HepG2 (cell line): ENCODE measurements around the gene PRKACG. TPM values are rescaled to one million over a fixed set of nuclear protein-coding genes. Genes with fewer than 3 reads are reported as not detected.

ENCODE experiments used
- ATAC-seq: fragments of 200-7000 bp; cut with Tn5 transposase; 3 replicates; pipeline ENCODE4 v1.9.1; 2020; ENCODE audit warnings: mild to moderate bottlenecking, moderate library complexity
- BruUV-seq: library from RNA; stranded (reverse); fragments of 400-500 nt; replicated peaks from 2 replicates; lab custom pipeline; 2021; lab: Mats Ljungman, UMichigan
- CTCF ChIA-PET: fragments of 300-600 bp; formaldehyde crosslinking; extraction: SDS; loops from one replicate; lab custom pipeline; 2021; ENCODE audit warnings: low total read pairs, inconsistent platforms, low intra/inter-chr PET ratio; lab: Yijun Ruan, JAX
- POLR2A ChIA-PET: fragments of 350-600 bp; sonication (Branson Sonifier 250); formaldehyde crosslinking; loops from one replicate; lab custom pipeline; 2020; ENCODE audit warnings: antibody characterized with exemption, inconsistent platforms; lab: Yijun Ruan, JAX
- DNase-seq: peaks from one replicate; pipeline ENCODE4 v3.0.0-alpha.2; 2015; ENCODE audit warnings: low spot score
- FAIRE-seq: peaks from 3 replicates; lab custom pipeline; 2011; peaks lifted over from hg19 to GRCh38; lab: Jason Lieb, UNC
- H2AFZ ChIP-seq: one replicate; pipeline ENCODE4 v1.6.1; 2011; ENCODE audit warnings: low read length, inconsistent platforms
- H3K27ac ChIP-seq: fragments of 300-600 bp; 3 replicates; pipeline ENCODE4 v1.8.0; 2011; ENCODE audit warnings: mixed run types, mild to moderate bottlenecking, mixed read lengths, low read length, inconsistent platforms; ENCODE audit not compliant: insufficient read depth; ENCODE audit errors: extremely low read length
- H3K27me3 ChIP-seq, 2 experiments: fragments of 200-600 bp in 1 of 2; 2 replicates in 1 of 2; 3 replicates in 1 of 2; pipeline versions ENCODE4 v1.6.0 to v1.8.0; 2011; ENCODE audit warnings: low read length in 2 of 2, mild to moderate bottlenecking in 2 of 2, moderate library complexity in 2 of 2, inconsistent platforms in 1 of 2; ENCODE audit not compliant: insufficient read depth in 2 of 2, control insufficient read depth in 1 of 2
- H3K36me3 ChIP-seq, 2 experiments: fragments of 200-600 bp in 1 of 2; replicated peaks in 1 of 2; 2 replicates in 1 of 2; 3 replicates in 1 of 2; pipeline versions ENCODE4 v1.5.1 to v1.8.0; 2011; ENCODE audit warnings: low read length in 2 of 2, inconsistent platforms in 1 of 2; ENCODE audit not compliant: insufficient read depth in 2 of 2, control insufficient read depth in 1 of 2
- H3K4me1 ChIP-seq: 2 replicates; pipeline ENCODE4 v1.5.1; 2012; ENCODE audit warnings: low read length, inconsistent platforms; ENCODE audit not compliant: insufficient read depth
- H3K4me2 ChIP-seq: 2 replicates; pipeline ENCODE4 v1.6.0; 2011; ENCODE audit warnings: low read depth, low read length, inconsistent platforms
- H3K4me3 ChIP-seq, 3 experiments: fragments of 200-600 bp in 1 of 3; sonication (generic), shearing (Covaris generic) in 1 of 3; replicated peaks in 1 of 3; 2 replicates each; pipeline ENCODE4 v1.5.1; 2011 to 2016; ENCODE audit warnings: low read length in 3 of 3, inconsistent platforms in 2 of 3, low read depth in 2 of 3, mild to moderate bottlenecking in 2 of 3, control low read depth in 1 of 3, mixed read lengths in 1 of 3; ENCODE audit not compliant: insufficient read depth in 1 of 3
- H3K79me2 ChIP-seq: one replicate; pipeline ENCODE4 v1.6.1; 2011; ENCODE audit warnings: low read length, inconsistent platforms; ENCODE audit not compliant: insufficient read depth
- H3K9ac ChIP-seq: 2 replicates; pipeline ENCODE4 v1.6.0; 2011; ENCODE audit warnings: mild to moderate bottlenecking, low read depth, low read length, inconsistent platforms; ENCODE audit not compliant: insufficient read depth
- H3K9me3 ChIP-seq: 2 replicates; pipeline ENCODE4 v1.5.1; 2012; ENCODE audit warnings: mild to moderate bottlenecking, low read length
- H4K20me1 ChIP-seq: 2 replicates; pipeline ENCODE4 v1.6.0; 2011; ENCODE audit warnings: inconsistent platforms, mild to moderate bottlenecking, low read length, moderate library complexity; ENCODE audit not compliant: insufficient read depth
- CREM ChIP-seq, 2 experiments: sonication (generic) in 1 of 2; formaldehyde crosslinking in 1 of 2; IDR thresholded peaks; 2 replicates each; pipeline versions ENCODE4 v1.4.0 to v1.6.1; 2016 to 2020; ENCODE audit warnings: antibody characterized with exemption in 1 of 2, mild to moderate bottlenecking in 1 of 2, missing genetic modification reagents in 1 of 2
- KDM5B ChIP-seq: sonication (generic); formaldehyde crosslinking; IDR thresholded peaks from 2 replicates; pipeline ENCODE4 v1.4.0; 2020; ENCODE audit warnings: missing genetic modification reagents, mild to moderate bottlenecking, borderline replicate concordance
- MZF1 ChIP-seq: sonication (generic); formaldehyde crosslinking; IDR thresholded peaks from 2 replicates; pipeline ENCODE4 v1.8.1; 2023; ENCODE audit warnings: mild to moderate bottlenecking, missing genetic modification reagents, borderline replicate concordance
- PTBP1 ChIP-seq: fragments of 200-400 bp; formaldehyde crosslinking; IDR thresholded peaks from 2 replicates; pipeline ENCODE4 v1.6.1; 2018; ENCODE audit warnings: low read length, low read depth; ENCODE audit not compliant: poor library complexity, severe bottlenecking
- SP5 ChIP-seq: IDR thresholded peaks from 2 replicates; pipeline ENCODE4 v1.6.1; 2016; ENCODE audit warnings: low read depth, borderline replicate concordance
- TAF15 ChIP-seq: fragments of 200-400 bp; formaldehyde crosslinking; IDR thresholded peaks from one replicate; pipeline ENCODE4 v1.6.1; 2018; ENCODE audit warnings: mild to moderate bottlenecking, low read depth, low read length; ENCODE audit not compliant: poor library complexity, severe bottlenecking
- ZNF605 ChIP-seq: sonication (generic); formaldehyde crosslinking; IDR thresholded peaks from 2 replicates; pipeline ENCODE4 v1.8.0; 2022; ENCODE audit warnings: mild to moderate bottlenecking, missing genetic modification reagents
- ZNF704 ChIP-seq: sonication (generic); formaldehyde crosslinking; IDR thresholded peaks from 2 replicates; pipeline ENCODE4 v1.8.1; 2023; ENCODE audit warnings: mild to moderate bottlenecking, inconsistent platforms, moderate library complexity, missing genetic modification reagents, borderline replicate concordance
- in situ Hi-C: cut with HindIII; loops from 2 replicates; pipeline ENCODE4 v1.10.0; 2017; ENCODE audit warnings: low pct_unique_long_range_greater_than_20kb; ENCODE audit not compliant: extremely low pct_ligation_motif_present
- intact Hi-C: fragments of 100-400 bp; cut with micrococcal nuclease; formaldehyde crosslinking; loops from one replicate; pipeline ENCODE4 v1.10.0; 2022; ENCODE audit not compliant: unreplicated experiment
- polyA plus RNA-seq, 8 experiments: library from polyadenylated mRNA; depleted of rRNA in 3 of 8; stranded (reverse) in 7 of 8; unstranded in 1 of 8; fragments of >200 nt; fragmentation: Illumina TruSeq in 4 of 8; extraction: Trizol in 4 of 8; gene quantifications; 2 replicates each; pipeline versions ENCODE4 v1.2.1 to v1.2.3, GENCODE V29; 2011 to 2016; ENCODE audit warnings: low read depth in 4 of 8, missing spikeins in 1 of 8, mixed read lengths in 1 of 8; ENCODE audit not compliant: insufficient read depth in 1 of 8
- total RNA-seq, 5 experiments: library from RNA; depleted of rRNA; stranded (reverse); fragments of >200 nt; fragmentation: Illumina TruSeq; extraction: Trizol; gene quantifications; 2 replicates each; pipeline ENCODE4 v1.2.3, GENCODE V29; 2016; ENCODE audit warnings: low read depth in 1 of 5
- TF ChIP-seq, protein P1 (sequence below): sonication (generic); formaldehyde crosslinking; IDR thresholded peaks from 2 replicates; pipeline ENCODE4 v1.4.0; 2020; ENCODE audit warnings: mild to moderate bottlenecking, missing genetic modification reagents, borderline replicate concordance

The PRKACG gene
- total and polyA plus RNA-seq, 2 of the 13 experiments (the other 11 are each of a cell fraction or from before 2014, with no cell fraction given) = not detected

- no peak for ATAC-seq
- H3K4me3 ChIP-seq = no peak overlapping the region
- no peaks in the 10 kb centered on the region for H4K20me1 ChIP-seq
- POLR2A ChIA-PET = interaction anchor here (1.7 kb wide), 1 partner anchor 15 kb away, joined by 5 read pairs; no protein-coding TSS in a partner anchor
- H3K79me2 ChIP-seq = no peaks in the 10 kb centered on the region
- H3K4me1 ChIP-seq = peaks cover 33% of the 10 kb centered on the region
- FAIRE-seq = no peak
- no TSS peak for BruUV-seq
- intact Hi-C loops (no loop called here), in situ Hi-C loops (no loop called here)
- H3K9me3 ChIP-seq = no peaks in the 10 kb centered on the region
- CTCF ChIA-PET = no interaction called here
- H2AFZ ChIP-seq = no peak overlapping the region
- no peak overlapping the region for H3K27ac ChIP-seq
- DNase-seq = no peak
- no peaks in the 10 kb centered on the region for H3K27me3 ChIP-seq
- H3K4me2 ChIP-seq = no peak overlapping the region
- no peak overlapping the region for H3K9ac ChIP-seq
- TF ChIP-seq PTBP1 (no peak), ZNF704 (CRISPR knock-in tag) (no peak), ZNF605 (CRISPR knock-in tag) (no peak), KDM5B (CRISPR knock-in tag) (no peak), SP5 (CRISPR knock-in tag) (no peak), MZF1 (no peak), CREM (IDR thresholded peaks at IDR 0.05) (no peak), CREM (CRISPR knock-in tag; IDR thresholded peaks at IDR 0.05) (no peak), TAF15 (no peak)
- TF ChIP-seq, protein P1, sequence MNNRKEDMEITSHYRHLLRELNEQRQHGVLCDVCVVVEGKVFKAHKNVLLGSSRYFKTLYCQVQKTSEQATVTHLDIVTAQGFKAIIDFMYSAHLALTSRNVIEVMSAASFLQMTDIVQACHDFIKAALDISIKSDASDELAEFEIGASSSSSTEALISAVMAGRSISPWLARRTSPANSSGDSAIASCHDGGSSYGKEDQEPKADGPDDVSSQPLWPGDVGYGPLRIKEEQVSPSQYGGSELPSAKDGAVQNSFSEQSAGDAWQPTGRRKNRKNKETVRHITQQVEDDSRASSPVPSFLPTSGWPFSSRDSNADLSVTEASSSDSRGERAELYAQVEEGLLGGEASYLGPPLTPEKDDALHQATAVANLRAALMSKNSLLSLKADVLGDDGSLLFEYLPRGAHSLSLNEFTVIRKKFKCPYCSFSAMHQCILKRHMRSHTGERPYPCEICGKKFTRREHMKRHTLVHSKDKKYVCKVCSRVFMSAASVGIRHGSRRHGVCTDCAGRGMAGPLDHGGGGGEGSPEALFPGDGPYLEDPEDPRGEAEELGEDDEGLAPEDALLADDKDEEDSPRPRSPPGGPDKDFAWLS (CRISPR knock-in tag) = no peak
- H3K36me3 ChIP-seq = peaks cover 0 to 2% of the 10 kb centered on the region in 2 experiments; a peak in 2 of 5 replicates
Measured at GRCh38 chr9:68983008-68983411, 30.9 kb downstream of the PRKACG start.
